DOHH2 (cell line): ENCODE measurements around the gene CHST13.

Experiments
- CTCF ChIP-seq: fragments of 200-600 bp; sonication (generic); IDR thresholded peaks from one replicate; pipeline ENCODE4 v1.5.1; 2014; ENCODE audit warnings: antibody characterized with exemption, mild to moderate bottlenecking, low read depth, low read length; ENCODE audit not compliant: poor library complexity, severe bottlenecking
- EZH2phosphoT487 ChIP-seq: fragments of 200-600 bp; sonication (generic); IDR thresholded peaks from 2 replicates; pipeline ENCODE4 v1.6.1; 2017; ENCODE audit warnings: borderline replicate concordance, mild to moderate bottlenecking, antibody characterized with exemption, low read length, moderate library complexity, mixed read lengths

- TF ChIP-seq CTCF (no peak), EZH2phosphoT487 (no peak)
Measured at GRCh38 chr3:126546013-126546412, 22.1 kb downstream of the CHST13 start.
